Mucosa of descending colon (tissue), 3 donors: ENCODE measurements around the gene TFB1M. TPM values are rescaled to one million over a fixed set of nuclear protein-coding genes. Genes with fewer than 3 reads are reported as not detected.

Source experiments
- ATAC-seq: fragments of 200-7000 bp; cut with Tn5 transposase; one replicate; pipeline ENCODE4 v1.9.1; 2020; ENCODE audit warnings: mild to moderate bottlenecking, moderate library complexity
- DNase-seq, 3 donors: peaks; one replicate each; pipeline ENCODE4 v3.0.0-alpha.2; 2020
- H3K36me3 ChIP-seq: fragments of 200-600 bp; one replicate; pipeline ENCODE4 v1.8.0; 2021; ENCODE audit warnings: low read depth, mild to moderate bottlenecking
- H3K4me1 ChIP-seq: fragments of 200-600 bp; one replicate; pipeline ENCODE4 v1.8.0; 2021; ENCODE audit warnings: low read depth, mild to moderate bottlenecking
- H3K4me3 ChIP-seq: fragments of 200-600 bp; one replicate; pipeline ENCODE4 v1.8.0; 2021; ENCODE audit warnings: mild to moderate bottlenecking
- H3K9me3 ChIP-seq: fragments of 200-600 bp; one replicate; pipeline ENCODE4 v1.8.0; 2021; ENCODE audit warnings: mild to moderate bottlenecking
- CTCF ChIP-seq: fragments of 200-600 bp; IDR thresholded peaks from one replicate; pipeline ENCODE4 v1.8.0; 2022; ENCODE audit warnings: antibody characterized with exemption, mild to moderate bottlenecking
- intact Hi-C, 2 donors: fragments of 100-400 bp; cut with DNase I in 1 of 2; cut with micrococcal nuclease in 1 of 2; formaldehyde crosslinking; loops; one replicate each; pipeline versions ENCODE4 v1.11.0 to v1.11.1; 2022; cut with DNase I, micrococcal nuclease
- total RNA-seq, 3 donors: library from RNA; stranded (reverse); fragmentation: NEBNext Ultra II Directional in 2 of 3; extraction: Animal tissue kit (Norgen Biotek cat#: 25700) in 2 of 3; gene quantifications; one replicate each; pipeline versions ENCODE4 v1.2.1 to v1.2.4, GENCODE V29; 2021 to 2023
- donor health status: DM: no; HTN: no; CAD: no; lungs with moderate emphysema.
- donor health status: DM: no; HTN: no; CAD: no.
- donor health status: DM: no; HTN: yes; CAD: no.

TFB1M gene
- total RNA-seq, 3 donors from 2014 or later: 23.7 to 28.3 (median 26.5) TPM

DNA sequence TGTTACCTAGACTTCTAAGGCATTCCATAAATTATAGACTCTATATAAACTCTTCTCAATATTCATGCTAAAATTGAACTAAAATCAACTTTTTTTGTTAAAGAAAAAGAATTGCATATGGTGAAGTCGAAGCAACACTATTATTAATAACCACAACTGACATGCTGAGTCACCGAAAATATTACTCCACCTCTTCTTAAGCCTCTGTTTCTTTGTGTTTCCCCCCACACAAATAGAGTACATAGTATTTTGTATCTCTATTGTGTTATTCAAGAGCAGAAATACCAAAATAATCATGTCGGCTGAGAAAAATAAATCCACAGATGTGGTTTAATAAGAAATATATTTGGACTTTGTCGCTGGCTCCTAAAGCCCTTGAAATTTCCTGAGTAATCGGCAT, 23.8 kb downstream of the TFB1M start:
- Histone ChIP-seq H3K4me1 (no peaks in the 10 kb centered on the region), H3K36me3 (no peaks in the 10 kb centered on the region), H3K9me3 (no peaks in the 10 kb centered on the region), H3K4me3 (no peak overlapping the region)
- intact Hi-C loops: no loop called here
- ATAC-seq (no peak), DNase-seq (no peak)
- no peak for TF ChIP-seq CTCF

GRCh38 chr6:155287762-155288161, 26.5 kb downstream of the TFB1M start:
- no peak for ATAC-seq
- no peaks in the 10 kb centered on the region for H3K4me1 ChIP-seq
- H3K4me3 ChIP-seq: no peak overlapping the region
- DNase-seq: no peak
- H3K9me3 ChIP-seq: no peaks in the 10 kb centered on the region
- no peak for TF ChIP-seq CTCF
- no peaks in the 10 kb centered on the region for H3K36me3 ChIP-seq
- intact Hi-C loops: no loop called here

GRCh38 chr6:155284775-155285174, 29.5 kb downstream of the TFB1M start:
- no peaks in the 10 kb centered on the region for H3K4me1 ChIP-seq
- intact Hi-C loops: no loop called here
- ATAC-seq (no peak), DNase-seq (no peak)
- TF ChIP-seq CTCF: no peak
- no peak overlapping the region for H3K4me3 ChIP-seq
- H3K36me3 ChIP-seq: no peaks in the 10 kb centered on the region
- H3K9me3 ChIP-seq: no peaks in the 10 kb centered on the region

DNA sequence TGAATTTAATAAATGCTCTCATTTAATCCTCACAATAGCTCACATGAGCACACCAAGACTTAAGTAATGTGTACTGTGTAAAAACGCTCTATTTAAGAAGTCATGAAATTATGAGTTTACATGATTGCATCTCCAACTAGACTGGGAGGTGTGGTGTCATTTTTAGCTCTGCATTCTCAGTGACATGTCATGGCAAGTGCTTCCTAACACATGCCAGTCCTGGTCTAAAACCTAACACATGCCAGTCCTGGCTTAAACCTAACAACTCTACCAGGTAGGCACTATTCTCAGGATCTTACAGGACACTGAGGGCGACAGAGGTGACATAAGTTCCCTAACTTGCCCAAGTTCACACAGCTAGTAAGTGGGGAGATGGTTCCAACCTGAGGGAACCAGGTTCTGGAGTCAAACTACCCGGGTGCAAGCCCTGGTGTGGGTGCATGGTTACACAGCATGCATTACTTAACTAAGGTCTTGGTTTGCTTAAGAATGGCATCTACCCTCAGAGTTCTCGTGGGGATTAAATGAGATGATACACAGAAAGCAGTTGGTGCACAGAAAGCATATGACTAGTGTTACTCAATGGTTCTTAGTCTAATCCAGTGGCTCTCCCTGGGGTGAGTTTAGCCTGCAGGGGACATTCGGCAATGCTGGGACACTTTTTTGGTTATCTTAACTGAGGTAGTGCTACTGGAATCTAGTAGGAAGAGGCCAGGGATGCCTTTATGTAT, 35.8 kb downstream of the TFB1M start:
- no peak for ATAC-seq
- TF ChIP-seq CTCF: no peak
- no peak overlapping the region for H3K4me3 ChIP-seq
- no peaks in the 10 kb centered on the region for H3K4me1 ChIP-seq
- no peaks in the 10 kb centered on the region for H3K36me3 ChIP-seq
- no peaks in the 10 kb centered on the region for H3K9me3 ChIP-seq
- intact Hi-C loops: no loop called here
- DNase-seq: no peak

DNA sequence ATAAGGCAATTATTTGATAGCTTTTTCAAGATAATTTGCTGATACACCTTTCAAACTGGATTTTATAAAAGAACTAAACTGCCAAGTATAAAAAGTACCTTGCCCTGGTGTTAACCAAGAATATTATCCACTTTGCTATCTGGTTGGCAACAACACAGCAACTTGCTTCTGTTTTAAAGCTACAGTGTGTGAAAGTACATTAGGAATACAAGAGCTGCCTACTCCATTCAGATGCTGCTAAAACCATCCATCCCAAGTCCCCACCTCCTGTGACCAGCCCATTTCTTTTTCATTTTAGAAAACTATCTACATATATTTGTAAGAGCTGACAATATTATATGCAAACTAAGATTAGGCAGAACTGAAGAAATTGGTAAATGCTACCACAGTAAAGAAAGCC, 37.6 kb downstream of the TFB1M start:
- no peak for DNase-seq
- TF ChIP-seq CTCF: no peak
- no peak for ATAC-seq
- intact Hi-C loops: no loop called here
- Histone ChIP-seq H3K9me3 (no peaks in the 10 kb centered on the region), H3K4me3 (no peak overlapping the region), H3K4me1 (no peaks in the 10 kb centered on the region), H3K36me3 (no peaks in the 10 kb centered on the region)
